Endothelial cell of umbilical vein (primary cell): ENCODE data around the gene KLF5.

Experiments
- EZH2 ChIP-seq: IDR thresholded peaks from 2 replicates; pipeline ENCODE4 v1.6.1; 2012; ENCODE audit warnings: borderline replicate concordance, low read depth, mild to moderate bottlenecking, moderate library complexity, low read length, inconsistent platforms; ENCODE audit not compliant: severe bottlenecking
- JUN ChIP-seq: IDR thresholded peaks from 2 replicates; pipeline ENCODE4 v1.6.1; 2011; ENCODE audit warnings: borderline replicate concordance, low read depth; ENCODE audit not compliant: insufficient read length, insufficient read depth
- MYC ChIP-seq: IDR thresholded peaks from one replicate; pipeline ENCODE4 v1.6.1; 2011; ENCODE audit warnings: mild to moderate bottlenecking, low read depth, low read length
- POLR2A ChIP-seq: IDR thresholded peaks from 2 replicates; pipeline ENCODE4 v1.6.1; 2012; ENCODE audit warnings: low read depth, mild to moderate bottlenecking, control low read depth, low read length
- POLR2AphosphoS5 ChIP-seq: IDR thresholded peaks from 2 replicates; pipeline ENCODE4 v1.6.1; 2012; ENCODE audit warnings: low read depth, mild to moderate bottlenecking, control low read depth, low read length, moderate library complexity; ENCODE audit not compliant: insufficient read depth
- TF ChIP-seq, protein P1 (sequence below), 2 donors: IDR thresholded peaks; 1 replicate in 1 of 2; 2 replicates in 1 of 2; pipeline ENCODE4 v1.5.1; 2011; ENCODE audit warnings: low read length in 2 of 2, mild to moderate bottlenecking in 2 of 2, moderate library complexity in 2 of 2, control low read depth in 1 of 2, inconsistent platforms in 1 of 2, low read depth in 1 of 2; ENCODE audit not compliant: insufficient read depth in 1 of 2; ENCODE audit errors: extremely low read depth in 1 of 2
- TF ChIP-seq, protein P2 (sequence below): IDR thresholded peaks from 2 replicates; pipeline ENCODE4 v1.6.1; 2011; ENCODE audit not compliant: insufficient read depth, insufficient read length

DNA sequence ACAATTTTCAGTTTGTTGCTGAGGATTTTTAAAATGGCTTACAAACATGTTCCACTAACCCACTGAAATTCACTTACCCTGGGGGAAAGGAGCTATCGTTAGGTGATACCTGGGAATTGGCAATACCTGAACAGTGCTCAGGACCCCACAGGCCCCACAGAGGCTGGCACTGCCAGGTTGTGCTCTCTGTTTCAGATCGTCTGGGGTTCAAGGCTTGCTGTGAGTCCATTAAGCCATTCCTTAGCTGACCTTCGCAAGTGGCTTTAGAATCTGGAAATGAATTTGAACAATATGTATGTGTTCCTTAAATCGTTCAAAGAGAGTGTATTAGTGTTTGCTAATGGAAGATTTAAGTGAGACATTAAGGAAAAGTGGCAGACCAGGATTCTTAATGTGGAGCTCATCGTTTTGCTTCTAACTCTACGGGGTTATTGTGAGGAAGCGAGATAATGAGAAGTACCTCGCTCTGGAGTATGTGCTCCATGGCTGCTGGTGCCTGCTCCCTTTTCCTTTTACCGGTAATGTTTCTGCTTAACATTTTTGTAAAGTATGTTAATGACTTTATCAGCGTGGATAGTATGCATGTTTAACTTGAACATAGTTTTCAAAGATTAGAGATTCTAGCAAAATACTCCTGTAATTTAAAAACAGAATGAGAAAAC, 13.6 kb downstream of the KLF5 start:
- TF ChIP-seq, protein P1, sequence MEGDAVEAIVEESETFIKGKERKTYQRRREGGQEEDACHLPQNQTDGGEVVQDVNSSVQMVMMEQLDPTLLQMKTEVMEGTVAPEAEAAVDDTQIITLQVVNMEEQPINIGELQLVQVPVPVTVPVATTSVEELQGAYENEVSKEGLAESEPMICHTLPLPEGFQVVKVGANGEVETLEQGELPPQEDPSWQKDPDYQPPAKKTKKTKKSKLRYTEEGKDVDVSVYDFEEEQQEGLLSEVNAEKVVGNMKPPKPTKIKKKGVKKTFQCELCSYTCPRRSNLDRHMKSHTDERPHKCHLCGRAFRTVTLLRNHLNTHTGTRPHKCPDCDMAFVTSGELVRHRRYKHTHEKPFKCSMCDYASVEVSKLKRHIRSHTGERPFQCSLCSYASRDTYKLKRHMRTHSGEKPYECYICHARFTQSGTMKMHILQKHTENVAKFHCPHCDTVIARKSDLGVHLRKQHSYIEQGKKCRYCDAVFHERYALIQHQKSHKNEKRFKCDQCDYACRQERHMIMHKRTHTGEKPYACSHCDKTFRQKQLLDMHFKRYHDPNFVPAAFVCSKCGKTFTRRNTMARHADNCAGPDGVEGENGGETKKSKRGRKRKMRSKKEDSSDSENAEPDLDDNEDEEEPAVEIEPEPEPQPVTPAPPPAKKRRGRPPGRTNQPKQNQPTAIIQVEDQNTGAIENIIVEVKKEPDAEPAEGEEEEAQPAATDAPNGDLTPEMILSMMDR (IDR thresholded peaks at IDR 0.05; ENCODE audit: extremely low read depth in 1 of 2, insufficient read depth in 1 of 2, low read depth in 1 of 2, low read length in 2 of 2): no peak
- no peak for TF ChIP-seq JUN
- no peak for TF ChIP-seq POLR2A
- TF ChIP-seq, protein P2, sequence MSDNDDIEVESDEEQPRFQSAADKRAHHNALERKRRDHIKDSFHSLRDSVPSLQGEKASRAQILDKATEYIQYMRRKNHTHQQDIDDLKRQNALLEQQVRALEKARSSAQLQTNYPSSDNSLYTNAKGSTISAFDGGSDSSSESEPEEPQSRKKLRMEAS: no peak
- TF ChIP-seq EZH2: no peak
- TF ChIP-seq POLR2AphosphoS5: no peak
- TF ChIP-seq MYC: no peak
